Heart left ventricle (tissue), 16 donors: ENCODE data around the gene RFC3. TPM values are rescaled to one million over a fixed set of nuclear protein-coding genes. Genes with fewer than 3 reads are reported as not detected.

Experiments used
- ATAC-seq, 4 donors: fragments of 200-7000 bp; cut with Tn5 transposase; one replicate each; pipeline ENCODE4 v1.9.1; 2020 to 2022; ENCODE audit warnings: moderate library complexity in 4 of 4, mild to moderate bottlenecking in 3 of 4, moderate number of reproducible peaks in 1 of 4
- DNase-seq, 5 donors: peaks; one replicate each; pipeline ENCODE4 v3.0.0-alpha.2; 2020
- H3K27ac ChIP-seq, 12 donors: fragments of 200-600 bp; sonication (generic) in 4 of 12; one replicate each; pipeline versions ENCODE4 v1.5.0 to v1.8.0; 2016 to 2022; ENCODE audit warnings: mild to moderate bottlenecking in 2 of 12
- H3K27me3 ChIP-seq, 9 donors: fragments of 200-600 bp; sonication (generic) in 2 of 9; one replicate each; pipeline versions ENCODE4 v1.5.1 to v1.8.0; 2016 to 2022; ENCODE audit warnings: mild to moderate bottlenecking in 3 of 9
- H3K36me3 ChIP-seq, 9 donors: fragments of 200-600 bp; sonication (generic) in 2 of 9; one replicate each; pipeline versions ENCODE4 v1.5.0 to v1.8.0; 2018 to 2022; ENCODE audit warnings: mild to moderate bottlenecking in 2 of 9
- H3K4me1 ChIP-seq, 12 donors: fragments of 200-600 bp; sonication (generic) in 4 of 12; one replicate each; pipeline versions ENCODE4 v1.5.0 to v1.8.0; 2016 to 2022; ENCODE audit warnings: mild to moderate bottlenecking in 3 of 12
- H3K4me3 ChIP-seq, 12 donors: fragments of 200-600 bp; sonication (generic) in 4 of 12; one replicate each; pipeline versions ENCODE4 v1.5.0 to v1.8.0; 2017 to 2022; ENCODE audit warnings: mild to moderate bottlenecking in 9 of 12, moderate library complexity in 4 of 12
- H3K9me3 ChIP-seq, 12 donors: fragments of 200-600 bp; sonication (generic) in 4 of 12; one replicate each; pipeline versions ENCODE4 v1.5.0 to v1.8.0; 2016 to 2022; ENCODE audit warnings: mild to moderate bottlenecking in 1 of 12
- CTCF ChIP-seq, 12 donors: fragments of 200-600 bp; sonication (generic) in 4 of 12; IDR thresholded peaks; one replicate each; pipeline versions ENCODE4 v1.5.0 to v1.8.0; 2018 to 2022; ENCODE audit warnings: antibody characterized with exemption in 12 of 12, mild to moderate bottlenecking in 5 of 12
- POLR2A ChIP-seq, 2 donors: fragments of 450-650 bp; IDR thresholded peaks; one replicate each; pipeline ENCODE4 v1.6.1; 2017; ENCODE audit warnings: antibody characterized with exemption in 2 of 2, mild to moderate bottlenecking in 2 of 2, moderate library complexity in 2 of 2
- WGBS, 4 donors: extraction: QIAGEN DNeasy Blood & Tissue Kit in 2 of 4; methylation state at CpG; one replicate each; pipeline versions ENCODE4 v1.1.5 to v1.1.7; 2013 to 2018; 5-methylcytosine and 5-hydroxymethylcytosine counted together
- intact Hi-C, 10 donors: fragments of 100-400 bp; cut with DNase I; formaldehyde crosslinking; loops; one replicate each; pipeline versions ENCODE4 v1.11.1 to v1.14.2; 2022
- polyA plus RNA-seq, 2 donors: library from polyadenylated mRNA; stranded (reverse); fragments of 200-250 nt; gene quantifications; one replicate each; pipeline ENCODE4 v1.2.3, GENCODE V29; 2013
- total RNA-seq, 9 donors: library from RNA; depleted of rRNA in 2 of 9; stranded (reverse); fragments of >200 nt in 2 of 9; fragmentation: NEBNext Ultra II Directional in 3 of 9; extraction: Animal tissue kit (Norgen Biotek cat#: 25700) in 3 of 9; gene quantifications; one replicate each; pipeline versions ENCODE4 v1.1.0 to v1.2.4, GENCODE V29; 2016 to 2023
- donor health status: ischemic (EF 13 %, LVEDD 7.1; RV severe dilation, severe dysfunction).
- donor health status: healthy with polysubstance abuse.
- donor health status: DM: no; HTN: yes; CAD: no.
- donor health status: DM: no; HTN: no; CAD: no.
- donor health status: ischemic (EF 25% LVEDD 6.9; RV normal size, moderate dysfunction).
- donor health status: ischemic (EF 25% LVEDD 5.7; RV mildly dilated, moderate dysfunction).
- donor health status: healthy.
- donor health status: DM: yes; HTN: yes; CAD: no.
- donor health status: ischemic (EF 35%, LVEDD 5.7; RV mildly dilated, moderate dysfunction).
- donor health status: nonischemic (EF 11% LVEDD 7.7; RV severe dilation, severe dysfunction).
- donor health status: DM: yes; HTN: yes; CAD: no.
- donor health status: PGD.
- donor health status: ischemic (EF 29% LVEDD 5.4; RV normal size, mild dysfunction).
- donor health status: nonischemic (EF 23%, LVEDD 6.1; RV moderate dilation, normal function).

RFC3 gene
- total and polyA plus RNA-seq, 11 donors: 2.6 to 8.8 (median 5.7) TPM

- DNase-seq (no peak), ATAC-seq (no peak)
- Histone ChIP-seq H3K9me3 (peaks cover 0 to 11% (median 0%) of the 10 kb centered on the region in 12 donors), H3K4me1 (peaks cover 0 to 14% (median 0%) of the 10 kb centered on the region in 12 donors), H3K27ac (no peak overlapping the region), H3K4me3 (no peak overlapping the region), H3K36me3 (no peaks in the 10 kb centered on the region), H3K27me3 (no peaks in the 10 kb centered on the region)
- 47 to 65% (median 50%) methylated on average over 4 of the region's 4 CpGs for WGBS, 4 donors
- intact Hi-C loops: loop anchor here in 1 of 10 donors (10.0 kb wide), 1 partner anchor 145 kb away; no protein-coding TSS in a partner anchor
- TF ChIP-seq POLR2A (IDR thresholded peaks at IDR 0.05) (no peak), CTCF (IDR thresholded peaks at IDR 0.05) (no peak)
Measured at GRCh38 chr13:33789739-33790138, 28.2 kb upstream of the RFC3 start.

- Histone ChIP-seq H3K27me3 (no peaks in the 10 kb centered on the region), H3K4me3 (no peak overlapping the region), H3K36me3 (no peaks in the 10 kb centered on the region), H3K9me3 (peaks cover 0 to 10% (median 0%) of the 10 kb centered on the region in 12 donors), H3K27ac (no peak overlapping the region), H3K4me1 (peaks cover 0 to 19% (median 5%) of the 10 kb centered on the region in 12 donors)
- no peak for ATAC-seq
- intact Hi-C loops: loop anchor here in 1 of 10 donors (10.0 kb wide), 1 partner anchor 141 kb away; no protein-coding TSS in a partner anchor
- DNase-seq: no peak
- TF ChIP-seq CTCF (IDR thresholded peaks at IDR 0.05): no peak
- no peak for TF ChIP-seq POLR2A (IDR thresholded peaks at IDR 0.05)
Measured at GRCh38 chr13:33793726-33794125, 24.2 kb upstream of the RFC3 start.

- peaks cover 0 to 10% (median 0%) of the 10 kb centered on the region in 12 donors for H3K9me3 ChIP-seq
- H3K4me3 ChIP-seq: no peak overlapping the region
- peaks cover 0 to 19% (median 5%) of the 10 kb centered on the region in 12 donors for H3K4me1 ChIP-seq
- H3K27me3 ChIP-seq: no peaks in the 10 kb centered on the region
- DNase-seq (no peak), ATAC-seq (peak in 2 of 4 donors; percentile 28 to 34)
- intact Hi-C loops: loop anchor here in 1 of 10 donors (10.0 kb wide), 1 partner anchor 140 kb away; no protein-coding TSS in a partner anchor
- H3K27ac ChIP-seq: no peak overlapping the region
- TF ChIP-seq CTCF (IDR thresholded peaks at IDR 0.05) (no peak), POLR2A (IDR thresholded peaks at IDR 0.05) (no peak)
- WGBS, 4 donors: 31 to 54% (median 47%) methylated on average over 4 of the region's 4 CpGs
- no peaks in the 10 kb centered on the region for H3K36me3 ChIP-seq
Measured at GRCh38 chr13:33794576-33794975, 23.4 kb upstream of the RFC3 start.

- H3K4me1 ChIP-seq: peaks cover 0 to 29% (median 13%) of the 10 kb centered on the region in 12 donors
- DNase-seq: no peak
- intact Hi-C loops: loop anchor here in 2 of 10 donors (5.0 to 10.0 kb wide), 3 partner anchors 139 to 1366 kb away; no protein-coding TSS in a partner anchor
- TF ChIP-seq CTCF (IDR thresholded peaks at IDR 0.05): no peak
- no peak for TF ChIP-seq POLR2A (IDR thresholded peaks at IDR 0.05)
- H3K36me3 ChIP-seq: no peaks in the 10 kb centered on the region
- H3K4me3 ChIP-seq: no peak overlapping the region
- H3K27ac ChIP-seq: no peak overlapping the region
- 87 to 96% (median 92%) methylated on average over 4 of the region's 4 CpGs for WGBS, 4 donors
- ATAC-seq: no peak
- no peaks in the 10 kb centered on the region for H3K27me3 ChIP-seq
- H3K9me3 ChIP-seq: peaks cover 0 to 10% (median 0%) of the 10 kb centered on the region in 12 donors
Measured at GRCh38 chr13:33796095-33796494, 21.9 kb upstream of the RFC3 start.
